Activated CD8-positive, alpha-beta memory T cell treated with anti-CD3 and anti-CD28 coated beads, Interleukin-2, amount 50 U/mL, for 24 hours (primary cell): Measurements from ENCODE around the gene TRAF3.
"Not testable (repeated sequence)": the region's sequence is repeated elsewhere in the genome, so short reads cannot be mapped to it uniquely, and the experiment has no call there.

Experiments used
- DNase-seq: peaks from one replicate; pipeline ENCODE4 v3.0.0-alpha.2; 2020; ENCODE audit errors: extremely low read depth

The TRAF3 gene

GRCh38 chr14:102829016-102829548 lies 51.8 kb downstream of the TRAF3 start:
- DNase-seq = no peak

DNA sequence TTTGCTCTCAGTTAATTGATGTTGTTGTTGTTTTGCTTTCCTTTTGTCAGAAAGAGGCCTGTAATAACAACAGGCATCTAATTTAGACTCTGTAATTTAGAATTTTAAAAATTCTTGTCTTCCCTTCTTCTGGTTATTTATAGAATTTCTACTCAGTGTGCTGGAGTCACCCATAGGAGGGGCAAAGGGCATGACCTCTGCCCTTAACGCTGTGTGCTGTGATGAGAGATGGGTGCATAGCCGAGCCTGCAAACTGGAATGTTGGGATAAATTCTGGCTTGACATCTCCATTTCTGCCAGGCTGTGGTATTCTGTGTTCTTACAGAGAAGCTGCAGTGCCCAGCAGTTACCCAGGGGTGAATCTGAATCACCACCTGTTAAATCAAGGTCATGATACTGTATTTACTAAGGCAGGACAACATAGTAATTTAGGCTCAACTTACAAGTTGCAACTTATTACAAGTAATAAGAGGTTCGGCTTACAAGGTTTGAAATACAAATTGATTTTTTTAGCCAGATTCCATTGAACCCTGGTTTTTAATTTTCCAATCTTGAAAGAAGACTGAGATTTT lies 53.3 kb downstream of the TRAF3 start:
- DNase-seq = no peak

DNA sequence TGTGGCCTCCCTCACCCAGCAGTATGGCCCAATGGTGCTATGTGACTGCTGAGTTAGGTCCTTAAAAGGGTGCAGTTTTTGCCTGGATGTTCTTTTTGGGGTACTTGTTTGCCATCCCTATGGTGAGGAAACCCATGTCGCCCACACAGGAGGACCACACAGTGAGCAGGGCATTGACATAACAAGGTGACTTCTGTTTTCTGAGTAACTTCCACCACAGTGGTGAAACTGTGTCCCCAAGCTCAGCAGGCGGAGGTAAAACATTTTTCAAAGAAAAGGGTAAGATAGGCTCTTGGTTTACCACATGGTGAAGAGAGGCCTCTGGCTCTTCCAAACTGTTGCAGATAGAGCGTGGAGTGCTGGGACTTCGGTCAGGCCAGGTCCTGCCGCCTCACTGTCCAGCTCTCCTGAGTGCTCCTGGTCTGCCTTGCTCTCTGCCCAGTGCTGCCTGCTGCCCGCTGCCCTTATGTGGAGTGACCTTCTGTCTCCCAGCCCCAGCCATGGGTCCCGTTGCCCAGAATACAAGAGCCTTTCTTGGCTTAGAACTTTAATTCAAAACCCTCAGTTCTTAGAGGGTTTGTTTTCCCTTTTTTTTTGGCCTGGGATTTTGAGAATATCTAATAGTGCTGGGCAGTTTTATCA lies 54.0 kb downstream of the TRAF3 start:
- DNase-seq = no peak

GRCh38 chr14:102833341-102833740 lies 56.1 kb downstream of the TRAF3 start:
- DNase-seq = no peak

- no peak for DNase-seq
Observed at GRCh38 chr14:102833991-102834390, 56.7 kb downstream of the TRAF3 start.

GRCh38 chr14:102835959-102836358 lies 58.7 kb downstream of the TRAF3 start:
- DNase-seq = no peak

DNA sequence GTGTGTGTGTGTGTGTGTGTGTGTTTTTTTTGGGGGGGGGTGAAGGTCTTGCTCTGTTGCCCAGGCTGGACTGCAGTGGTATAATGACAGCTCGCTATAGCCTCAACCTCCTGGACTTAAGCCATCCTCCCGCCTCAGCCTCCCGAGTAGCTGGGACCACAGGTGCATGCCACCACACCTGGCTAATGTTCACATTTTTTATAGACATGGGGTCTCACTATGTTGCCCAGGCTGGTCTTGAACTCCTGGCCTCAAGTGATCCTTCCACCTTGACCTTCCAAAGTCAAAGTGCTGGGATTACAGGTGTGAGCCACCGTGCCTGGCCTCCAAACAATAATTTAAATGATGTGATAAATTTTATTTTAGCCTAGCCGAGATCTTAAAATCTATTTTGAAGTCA lies 59.9 kb downstream of the TRAF3 start:
- not testable (repeated sequence) for DNase-seq

DNA sequence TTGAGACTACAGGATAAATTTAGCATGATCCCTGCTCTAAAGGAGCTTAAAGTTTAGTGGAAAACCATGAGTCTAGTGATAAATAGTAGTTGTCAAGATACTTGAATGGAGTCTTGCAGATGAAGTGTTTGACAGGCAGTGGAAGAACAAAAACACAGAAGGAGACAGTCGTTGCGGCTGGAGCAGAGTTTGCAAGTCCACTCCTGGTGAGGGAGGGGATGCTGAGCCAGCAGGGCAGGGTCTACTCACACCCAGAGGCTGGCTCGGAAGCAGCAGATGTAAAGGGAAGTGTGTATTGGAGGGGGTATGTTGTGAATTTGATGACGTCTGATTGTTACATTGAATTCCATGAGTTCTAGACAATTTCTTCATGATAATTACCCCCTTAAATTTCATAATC lies 61.3 kb downstream of the TRAF3 start:
- DNase-seq = no peak

DNA sequence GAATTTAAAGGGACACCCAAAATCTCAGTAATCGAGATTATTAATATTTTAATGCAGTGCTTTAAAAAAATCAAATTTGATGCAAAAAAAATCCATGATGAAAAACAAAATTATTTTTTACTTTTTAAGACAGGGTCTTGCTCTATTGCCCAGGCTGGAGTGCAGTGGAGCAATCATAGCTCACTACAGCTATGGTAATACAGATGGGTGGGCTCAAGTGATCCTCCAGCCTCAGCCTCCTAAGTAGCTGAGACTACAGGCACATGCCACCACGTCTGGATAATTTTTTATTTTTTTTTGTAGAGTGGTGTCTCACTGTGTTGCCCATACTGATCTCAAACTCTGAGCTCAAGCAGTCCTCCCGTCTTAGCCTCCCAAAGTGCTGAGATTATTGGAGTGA lies 62.9 kb downstream of the TRAF3 start:
- DNase-seq = no peak

DNA sequence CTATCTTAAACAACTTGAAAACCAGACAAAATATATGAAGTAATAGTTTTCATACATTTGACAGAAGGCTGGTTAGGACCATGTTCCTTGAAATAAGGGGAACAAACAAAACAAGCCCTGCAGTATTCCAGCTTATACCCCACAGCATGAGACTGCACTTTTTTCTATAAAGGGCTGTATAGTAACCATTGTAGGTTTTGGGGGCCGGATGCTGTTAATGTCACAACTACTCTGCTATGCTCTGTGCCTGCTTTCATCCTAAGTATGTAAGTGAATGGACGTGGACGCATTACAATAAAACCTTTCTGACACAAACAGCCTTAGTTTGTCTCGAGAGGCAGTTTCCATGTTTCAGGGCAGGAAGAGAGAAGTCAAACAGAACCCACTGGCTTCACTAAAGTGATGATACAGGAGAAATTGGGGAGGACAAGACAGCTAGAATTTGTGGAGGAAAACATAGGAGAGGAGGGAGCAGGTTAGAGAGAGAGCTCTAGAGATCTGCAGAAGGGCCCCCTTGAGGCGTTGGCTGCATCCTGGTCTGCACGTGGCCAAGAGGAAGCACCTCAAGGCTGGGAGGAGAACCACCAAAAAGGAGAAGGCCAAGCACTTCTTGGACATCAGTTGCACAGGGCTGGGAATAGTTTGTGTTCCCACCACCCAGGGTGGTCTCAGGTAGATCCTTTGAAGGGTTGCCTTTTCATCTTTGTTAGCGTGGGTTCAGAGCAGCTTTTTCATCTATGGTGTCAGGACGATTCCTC lies 63.7 kb downstream of the TRAF3 start:
- no peak for DNase-seq

DNA sequence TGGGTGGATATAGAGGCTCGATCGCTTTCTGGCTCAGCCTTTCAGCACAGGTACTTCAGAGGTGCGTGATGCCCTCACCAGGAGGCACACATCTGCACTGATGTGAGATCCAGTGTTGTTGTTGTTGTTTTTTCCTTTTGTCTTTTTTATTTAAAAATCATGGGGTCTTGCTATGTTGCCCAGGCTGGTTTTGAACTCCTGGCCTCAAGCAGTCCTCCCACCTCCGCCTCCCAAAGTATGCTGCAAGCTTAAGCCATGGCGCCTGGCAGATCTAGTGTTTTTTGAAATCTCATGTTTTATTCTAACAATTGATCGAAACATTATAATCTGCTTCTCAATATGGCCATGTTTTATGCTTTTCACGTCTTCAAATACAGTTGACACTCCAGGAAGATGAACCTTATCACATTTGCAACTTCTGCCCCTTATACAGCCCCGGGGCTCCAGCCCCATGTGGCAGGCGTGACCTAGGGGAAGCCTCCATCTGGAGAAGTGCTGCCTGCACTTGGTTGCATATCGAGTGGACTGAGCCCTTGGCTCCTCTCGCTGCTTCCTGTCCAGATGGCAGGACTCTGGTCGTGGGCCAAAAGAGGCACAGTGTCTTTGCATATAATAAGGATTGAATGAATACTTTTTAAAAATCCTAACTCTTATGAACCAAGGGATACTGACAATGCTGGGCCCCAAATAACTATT lies 71.7 kb downstream of the TRAF3 start:
- no peak for DNase-seq

DNA sequence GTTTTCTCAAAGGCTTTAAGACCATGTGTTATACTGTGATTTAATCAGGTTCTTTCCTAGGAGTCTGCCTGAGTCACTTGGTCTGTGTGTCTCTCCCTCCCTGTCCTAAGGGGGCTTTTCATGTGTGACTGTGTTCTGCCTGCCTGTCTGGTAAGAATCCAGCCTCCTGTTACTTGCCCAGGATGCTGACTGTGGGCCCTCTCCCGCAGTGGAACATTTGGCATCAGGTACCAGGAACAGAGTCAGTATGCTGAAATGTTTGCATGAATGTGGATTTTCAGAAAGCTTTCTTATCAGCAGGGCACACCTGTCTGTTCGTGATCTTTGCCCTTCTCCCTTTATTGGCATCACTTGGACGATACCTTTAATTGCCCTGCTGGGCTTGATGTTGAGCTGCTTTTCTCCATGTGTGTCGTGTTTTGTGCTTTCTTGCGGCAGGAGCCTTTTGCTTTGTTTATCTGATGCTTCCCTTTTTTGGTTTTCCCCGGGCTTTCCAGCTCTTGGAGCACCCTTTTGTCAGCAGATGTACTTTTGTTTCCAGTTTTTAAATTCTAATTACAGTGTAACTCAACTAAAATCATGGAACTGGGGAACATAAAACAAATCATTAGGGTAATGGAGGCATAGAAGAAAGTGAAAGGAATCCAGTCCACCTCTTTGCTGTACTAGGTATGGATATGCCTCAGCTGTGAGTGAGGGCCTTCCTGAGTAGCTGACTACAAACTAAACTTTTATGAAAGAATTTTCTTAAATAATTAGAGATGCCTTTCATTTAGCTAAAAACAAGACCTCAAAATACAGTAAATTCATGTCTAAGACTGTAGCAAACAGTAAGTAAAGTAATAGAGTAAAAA lies 72.5 kb downstream of the TRAF3 start:
- no peak for DNase-seq

- DNase-seq = no peak
Observed at GRCh38 chr14:102853648-102854047, 76.4 kb downstream of the TRAF3 start.

DNA sequence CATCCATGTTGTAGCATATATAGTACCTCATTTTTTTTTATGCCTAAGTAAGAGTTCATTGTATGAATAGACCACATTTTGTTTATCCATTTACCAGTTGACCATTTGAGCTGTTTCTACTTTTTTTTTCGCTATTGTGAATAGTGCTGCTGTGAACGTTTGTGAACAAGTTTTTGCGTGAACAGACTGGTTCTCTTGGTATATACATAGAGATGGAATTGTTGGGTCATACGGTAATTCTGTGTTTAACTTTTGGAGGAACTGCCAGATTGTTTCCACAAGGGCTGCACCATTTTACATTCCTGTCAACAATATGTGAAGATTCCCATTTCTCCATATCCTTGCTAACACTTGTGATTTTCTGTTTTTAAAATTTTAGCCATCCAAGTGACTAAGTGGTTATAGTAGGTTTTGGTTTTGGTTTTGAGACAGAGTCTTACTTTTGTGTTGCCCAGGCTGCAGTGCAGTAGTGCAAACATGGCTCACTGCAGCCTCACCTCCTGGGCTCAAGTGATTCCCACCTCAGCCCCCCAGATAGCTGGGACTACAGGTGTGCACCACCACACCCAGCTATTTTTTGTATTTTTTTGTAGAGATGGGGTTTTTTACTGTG lies 76.9 kb downstream of the TRAF3 start:
- no peak for DNase-seq

- no peak for DNase-seq
Observed at GRCh38 chr14:102856179-102856578, 78.9 kb downstream of the TRAF3 start.

- DNase-seq = no peak
Observed at GRCh38 chr14:102857444-102857843, 80.2 kb downstream of the TRAF3 start.

DNA sequence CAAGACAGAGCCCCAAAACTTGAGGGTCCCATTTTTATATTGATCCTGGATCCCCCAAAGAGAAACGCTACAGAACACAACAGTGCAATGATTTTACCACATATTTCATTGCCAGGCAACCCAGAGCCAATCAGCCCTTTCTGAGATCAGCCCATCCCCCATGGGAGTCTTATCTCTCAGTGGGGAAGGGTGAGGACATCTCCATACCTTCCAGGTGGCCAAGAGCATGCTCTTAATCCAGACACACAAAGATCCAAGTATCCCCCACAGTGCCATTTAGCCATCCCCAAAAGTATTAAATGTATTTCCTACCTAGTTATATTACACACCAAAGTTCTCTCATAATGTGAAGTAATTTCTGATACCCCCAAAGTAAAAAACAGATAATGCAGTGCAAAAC lies 82.7 kb downstream of the TRAF3 start:
- no peak for DNase-seq

GRCh38 chr14:102862154-102862773 lies 85.0 kb downstream of the TRAF3 start:
- DNase-seq = no peak

- no peak for DNase-seq
Observed at GRCh38 chr14:102863381-102863780, 86.1 kb downstream of the TRAF3 start.

- not testable (repeated sequence) for DNase-seq
Observed at GRCh38 chr14:102865916-102866315, 88.7 kb downstream of the TRAF3 start.
